SK-N-SH treated with all-trans-retinoic acid at 6 μM for 48 hours (cell line): ENCODE data around the gene PPP2R5B.

Experiments used
- ATAC-seq: fragments of 200-7000 bp; cut with Tn5 transposase; 3 replicates; pipeline ENCODE4 v1.9.1; 2020; ENCODE audit warnings: mild to moderate bottlenecking, moderate library complexity
- ARNTL ChIP-seq: fragments of 450-650 bp; formaldehyde crosslinking; IDR thresholded peaks from 2 replicates; pipeline ENCODE4 v1.5.0; 2020; ENCODE audit warnings: low read depth, mild to moderate bottlenecking, moderate library complexity, borderline replicate concordance
- BACH2 ChIP-seq: fragments of 250-450 bp; sonication (Bioruptor Pico); IDR thresholded peaks from 2 replicates; pipeline ENCODE4 v1.9.0; 2021; ENCODE audit warnings: mild to moderate bottlenecking, borderline replicate concordance
- CSDC2 ChIP-seq: fragments of 250-450 bp; sonication (Bioruptor Pico); IDR thresholded peaks from 2 replicates; pipeline ENCODE4 v1.5.0; 2020; ENCODE audit warnings: mild to moderate bottlenecking, moderate library complexity
- CSRNP3 ChIP-seq: fragments of 250-450 bp; sonication (Bioruptor Pico); IDR thresholded peaks from 2 replicates; pipeline ENCODE4 v1.5.1; 2021; ENCODE audit warnings: mild to moderate bottlenecking, moderate library complexity
- ESRRG ChIP-seq: fragments of 250-450 bp; sonication (Bioruptor Pico); IDR thresholded peaks from 2 replicates; pipeline ENCODE4 v1.6.1; 2021; ENCODE audit warnings: mild to moderate bottlenecking
- GLIS3 ChIP-seq: fragments of 250-450 bp; sonication (Bioruptor Pico); IDR thresholded peaks from 2 replicates; pipeline ENCODE4 v1.5.0; 2020; ENCODE audit warnings: mild to moderate bottlenecking, moderate library complexity
- ISL1 ChIP-seq: fragments of 250-450 bp; sonication (Bioruptor Pico); IDR thresholded peaks from 2 replicates; pipeline ENCODE4 v2.1.2; 2022; ENCODE audit warnings: mild to moderate bottlenecking, moderate library complexity
- OSR1 ChIP-seq: fragments of 250-450 bp; sonication (Bioruptor Pico); IDR thresholded peaks from 2 replicates; pipeline ENCODE4 v1.8.0; 2022; ENCODE audit warnings: moderate library complexity, mild to moderate bottlenecking, inconsistent platforms
- PATZ1 ChIP-seq: fragments of 250-450 bp; sonication (Bioruptor Pico); IDR thresholded peaks from 2 replicates; pipeline ENCODE4 v1.8.0; 2020; ENCODE audit warnings: mild to moderate bottlenecking, moderate library complexity, borderline replicate concordance
- POU6F1 ChIP-seq: fragments of 250-450 bp; sonication (Bioruptor Pico); IDR thresholded peaks from 2 replicates; pipeline ENCODE4 v1.8.0; 2021; ENCODE audit warnings: low read depth, mild to moderate bottlenecking, moderate library complexity, borderline replicate concordance
- PPARA ChIP-seq: fragments of 250-450 bp; sonication (Bioruptor Pico); IDR thresholded peaks from 2 replicates; pipeline ENCODE4 v1.5.0; 2020; ENCODE audit warnings: mild to moderate bottlenecking, borderline replicate concordance
- SNAI2 ChIP-seq: fragments of 250-450 bp; sonication (Bioruptor Pico); IDR thresholded peaks from 2 replicates; pipeline ENCODE4 v1.5.0; 2020; ENCODE audit warnings: mild to moderate bottlenecking, moderate library complexity
- TCF4 ChIP-seq: fragments of 250-450 bp; sonication (Bioruptor Pico); IDR thresholded peaks from 2 replicates; pipeline ENCODE4 v1.8.0; 2021; ENCODE audit warnings: mild to moderate bottlenecking, moderate library complexity, borderline replicate concordance
- TOX ChIP-seq: fragments of 250-450 bp; sonication (Bioruptor Pico); IDR thresholded peaks from 2 replicates; pipeline ENCODE4 v1.8.0; 2021; ENCODE audit warnings: mild to moderate bottlenecking, moderate library complexity, borderline replicate concordance
- ZC3H10 ChIP-seq: fragments of 250-450 bp; sonication (Bioruptor Pico); IDR thresholded peaks from 2 replicates; pipeline ENCODE4 v1.5.1; 2021; ENCODE audit warnings: mild to moderate bottlenecking, moderate library complexity
- ZFP30 ChIP-seq: fragments of 450-650 bp; formaldehyde crosslinking; IDR thresholded peaks from 2 replicates; pipeline ENCODE4 v1.5.0; 2022; ENCODE audit warnings: mild to moderate bottlenecking, moderate library complexity
- ZNF565 ChIP-seq: fragments of 450-650 bp; formaldehyde crosslinking; conservative IDR thresholded peaks from 2 replicates; pipeline ENCODE4 v1.5.0; 2020; ENCODE audit warnings: low read depth, mild to moderate bottlenecking, moderate library complexity
- ZNF70 ChIP-seq: fragments of 450-650 bp; formaldehyde crosslinking; IDR thresholded peaks from 2 replicates; pipeline ENCODE4 v1.5.0; 2020; ENCODE audit warnings: mild to moderate bottlenecking, moderate library complexity
- ZNF8 ChIP-seq: fragments of 450-650 bp; formaldehyde crosslinking; IDR thresholded peaks from 2 replicates; pipeline ENCODE4 v1.5.0; 2020; ENCODE audit warnings: mild to moderate bottlenecking, moderate library complexity
- TF ChIP-seq, protein P1 (sequence below): fragments of 250-450 bp; sonication (Bioruptor Pico); IDR thresholded peaks from 2 replicates; pipeline ENCODE4 v1.5.0; 2020; ENCODE audit warnings: mild to moderate bottlenecking, moderate library complexity
- TF ChIP-seq, protein P2 (sequence below): fragments of 250-450 bp; sonication (Bioruptor Pico); IDR thresholded peaks from 2 replicates; pipeline ENCODE4 v1.5.1; 2020; ENCODE audit warnings: low read depth, mild to moderate bottlenecking, moderate library complexity

PPP2R5B gene

DNA sequence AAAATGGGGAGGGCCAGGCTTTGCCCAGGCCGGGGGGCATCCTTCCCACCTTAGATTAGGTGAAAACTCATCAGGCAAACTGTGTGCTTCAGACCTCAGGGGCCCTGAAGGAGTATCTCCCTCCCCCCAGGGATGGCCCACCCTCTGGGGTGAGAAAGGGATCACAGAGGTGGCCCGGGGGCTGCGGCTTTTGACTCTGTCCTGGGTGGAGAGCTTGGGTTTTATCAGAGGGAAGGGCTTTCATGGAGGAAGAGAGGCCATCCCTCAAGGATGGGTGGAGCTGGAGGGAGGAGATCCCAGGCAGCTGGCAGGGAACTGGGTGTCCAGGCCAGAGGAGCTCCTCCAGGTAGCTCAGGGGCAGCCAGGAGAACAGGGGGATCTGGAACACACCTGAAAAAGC lies 3.1 kb upstream of the PPP2R5B start:
- no peak for TF ChIP-seq PPARA
- TF ChIP-seq GLIS3: no peak
- no peak for TF ChIP-seq ZC3H10
- TF ChIP-seq TOX (CRISPR knock-in tag): no peak
- no peak for TF ChIP-seq OSR1 (CRISPR knock-in tag)
- no peak for TF ChIP-seq ZNF565 (CRISPR knock-in tag)
- TF ChIP-seq ARNTL: no peak
- no peak for TF ChIP-seq POU6F1 (CRISPR knock-in tag)
- no peak for TF ChIP-seq ZNF70 (CRISPR knock-in tag)
- TF ChIP-seq, protein P1, sequence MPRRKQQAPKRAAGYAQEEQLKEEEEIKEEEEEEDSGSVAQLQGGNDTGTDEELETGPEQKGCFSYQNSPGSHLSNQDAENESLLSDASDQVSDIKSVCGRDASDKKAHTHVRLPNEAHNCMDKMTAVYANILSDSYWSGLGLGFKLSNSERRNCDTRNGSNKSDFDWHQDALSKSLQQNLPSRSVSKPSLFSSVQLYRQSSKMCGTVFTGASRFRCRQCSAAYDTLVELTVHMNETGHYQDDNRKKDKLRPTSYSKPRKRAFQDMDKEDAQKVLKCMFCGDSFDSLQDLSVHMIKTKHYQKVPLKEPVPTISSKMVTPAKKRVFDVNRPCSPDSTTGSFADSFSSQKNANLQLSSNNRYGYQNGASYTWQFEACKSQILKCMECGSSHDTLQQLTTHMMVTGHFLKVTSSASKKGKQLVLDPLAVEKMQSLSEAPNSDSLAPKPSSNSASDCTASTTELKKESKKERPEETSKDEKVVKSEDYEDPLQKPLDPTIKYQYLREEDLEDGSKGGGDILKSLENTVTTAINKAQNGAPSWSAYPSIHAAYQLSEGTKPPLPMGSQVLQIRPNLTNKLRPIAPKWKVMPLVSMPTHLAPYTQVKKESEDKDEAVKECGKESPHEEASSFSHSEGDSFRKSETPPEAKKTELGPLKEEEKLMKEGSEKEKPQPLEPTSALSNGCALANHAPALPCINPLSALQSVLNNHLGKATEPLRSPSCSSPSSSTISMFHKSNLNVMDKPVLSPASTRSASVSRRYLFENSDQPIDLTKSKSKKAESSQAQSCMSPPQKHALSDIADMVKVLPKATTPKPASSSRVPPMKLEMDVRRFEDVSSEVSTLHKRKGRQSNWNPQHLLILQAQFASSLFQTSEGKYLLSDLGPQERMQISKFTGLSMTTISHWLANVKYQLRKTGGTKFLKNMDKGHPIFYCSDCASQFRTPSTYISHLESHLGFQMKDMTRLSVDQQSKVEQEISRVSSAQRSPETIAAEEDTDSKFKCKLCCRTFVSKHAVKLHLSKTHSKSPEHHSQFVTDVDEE (CRISPR knock-in tag): no peak
- TF ChIP-seq BACH2 (CRISPR knock-in tag): no peak
- no peak for TF ChIP-seq ISL1 (CRISPR knock-in tag)
- no peak for TF ChIP-seq ZNF8 (CRISPR knock-in tag)
- ATAC-seq: no peak

- no peak for TF ChIP-seq POU6F1 (CRISPR knock-in tag)
- no peak for TF ChIP-seq SNAI2
- TF ChIP-seq OSR1 (CRISPR knock-in tag): no peak
- no peak for TF ChIP-seq TOX (CRISPR knock-in tag)
- no peak for TF ChIP-seq ZC3H10
- TF ChIP-seq ZNF565 (CRISPR knock-in tag): no peak
- no peak for TF ChIP-seq ARNTL
- TF ChIP-seq, protein P2, sequence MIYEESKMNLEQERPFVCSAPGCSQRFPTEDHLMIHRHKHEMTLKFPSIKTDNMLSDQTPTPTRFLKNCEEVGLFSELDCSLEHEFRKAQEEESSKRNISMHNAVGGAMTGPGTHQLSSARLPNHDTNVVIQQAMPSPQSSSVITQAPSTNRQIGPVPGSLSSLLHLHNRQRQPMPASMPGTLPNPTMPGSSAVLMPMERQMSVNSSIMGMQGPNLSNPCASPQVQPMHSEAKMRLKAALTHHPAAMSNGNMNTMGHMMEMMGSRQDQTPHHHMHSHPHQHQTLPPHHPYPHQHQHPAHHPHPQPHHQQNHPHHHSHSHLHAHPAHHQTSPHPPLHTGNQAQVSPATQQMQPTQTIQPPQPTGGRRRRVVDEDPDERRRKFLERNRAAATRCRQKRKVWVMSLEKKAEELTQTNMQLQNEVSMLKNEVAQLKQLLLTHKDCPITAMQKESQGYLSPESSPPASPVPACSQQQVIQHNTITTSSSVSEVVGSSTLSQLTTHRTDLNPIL (CRISPR knock-in tag): no peak
- TF ChIP-seq ZNF70 (CRISPR knock-in tag): no peak
- TF ChIP-seq BACH2 (CRISPR knock-in tag): no peak
- TF ChIP-seq CSDC2 (CRISPR knock-in tag): no peak
- TF ChIP-seq, all 23 proteins: peak for 0
- no peak for ATAC-seq
Measured at GRCh38 chr11:64923151-64923661, 1.3 kb upstream of the PPP2R5B start.

- peak; percentile 34 for ATAC-seq
- TF ChIP-seq, protein P1 (CRISPR knock-in tag): no peak
- TF ChIP-seq ARNTL (no peak), GLIS3 (no peak), OSR1 (CRISPR knock-in tag) (no peak), SNAI2 (no peak), PATZ1 (CRISPR knock-in tag) (no peak), ZNF70 (CRISPR knock-in tag) (no peak), TOX (CRISPR knock-in tag) (no peak), BACH2 (CRISPR knock-in tag) (no peak), CSRNP3 (CRISPR knock-in tag) (no peak), ESRRG (CRISPR knock-in tag) (no peak), ZFP30 (CRISPR knock-in tag) (no peak), ISL1 (CRISPR knock-in tag) (no peak), ZC3H10 (no peak), TCF4 (no peak)
- TF ChIP-seq, protein P2 (CRISPR knock-in tag): no peak
Measured at GRCh38 chr11:64924910-64925284, 408 bp downstream of the PPP2R5B start.
